Measurements from ENCODE around the gene DYSF.

DYSF gene

GRCh38 chr2:71702071-71702970, 249.0 kb downstream of the DYSF start:
- H3K27ac ChIP-seq: no peak overlapping the region
- H3K36me3 ChIP-seq (ENCODE audit: insufficient read depth, low read length): no peaks in the 10 kb centered on the region
- no peak for DNase-seq (ENCODE audit: low read depth, low spot score)
- H3K4me3 ChIP-seq: no peak overlapping the region
- no peaks in the 10 kb centered on the region for H3K9me3 ChIP-seq (ENCODE audit: low read depth, low read length)
- TF ChIP-seq FOXP2 (optimal IDR thresholded peaks at IDR 0.05; ENCODE audit: control extremely low read depth, extremely low read length, insufficient read depth) (no peak), POLR2AphosphoS5 (IDR thresholded peaks at IDR 0.05; ENCODE audit: borderline replicate concordance, low read depth, low read length) (no peak), EZH2 (IDR thresholded peaks at IDR 0.05) (no peak)
- no peak overlapping the region for H3K9ac ChIP-seq (ENCODE audit: insufficient read length)

- DNase-seq (ENCODE audit: low read depth, low spot score): no peak
- Histone ChIP-seq H3K27ac (no peak overlapping the region), H3K9ac (ENCODE audit: insufficient read length) (no peak overlapping the region), H3K9me3 (ENCODE audit: low read depth, low read length) (no peaks in the 10 kb centered on the region), H3K36me3 (ENCODE audit: insufficient read depth, low read length) (no peaks in the 10 kb centered on the region), H3K4me3 (no peak overlapping the region)
- no peak for TF ChIP-seq EZH2 (IDR thresholded peaks at IDR 0.05)
- TF ChIP-seq POLR2AphosphoS5 (IDR thresholded peaks at IDR 0.05; ENCODE audit: borderline replicate concordance, low read depth, low read length): no peak
- TF ChIP-seq FOXP2 (optimal IDR thresholded peaks at IDR 0.05; ENCODE audit: control extremely low read depth, extremely low read length, insufficient read depth): no peak
Observed at GRCh38 chr2:71702971-71703898, 249.9 kb downstream of the DYSF start.

GRCh38 chr2:71704131-71704561, 250.8 kb downstream of the DYSF start:
- DNase-seq (ENCODE audit: low read depth, low spot score): no peak
- TF ChIP-seq EZH2 (IDR thresholded peaks at IDR 0.05) (no peak), FOXP2 (optimal IDR thresholded peaks at IDR 0.05; ENCODE audit: control extremely low read depth, extremely low read length, insufficient read depth) (no peak), POLR2AphosphoS5 (IDR thresholded peaks at IDR 0.05; ENCODE audit: borderline replicate concordance, low read depth, low read length) (no peak)
- no peak overlapping the region for H3K27ac ChIP-seq
- no peak overlapping the region for H3K4me3 ChIP-seq
- no peaks in the 10 kb centered on the region for H3K36me3 ChIP-seq (ENCODE audit: insufficient read depth, low read length)
- no peaks in the 10 kb centered on the region for H3K9me3 ChIP-seq (ENCODE audit: low read depth, low read length)
- H3K9ac ChIP-seq (ENCODE audit: insufficient read length): no peak overlapping the region

GRCh38 chr2:71704688-71705087, 251.3 kb downstream of the DYSF start:
- TF ChIP-seq POLR2AphosphoS5 (IDR thresholded peaks at IDR 0.05; ENCODE audit: borderline replicate concordance, low read depth, low read length) (no peak), EZH2 (IDR thresholded peaks at IDR 0.05) (no peak), FOXP2 (optimal IDR thresholded peaks at IDR 0.05; ENCODE audit: control extremely low read depth, extremely low read length, insufficient read depth) (no peak)
- no peaks in the 10 kb centered on the region for H3K36me3 ChIP-seq (ENCODE audit: insufficient read depth, low read length)

GRCh38 chr2:71705171-71705960, 252.0 kb downstream of the DYSF start:
- Histone ChIP-seq H3K9ac (ENCODE audit: insufficient read length) (no peak overlapping the region), H3K27ac (no peak overlapping the region), H3K9me3 (ENCODE audit: low read depth, low read length) (no peaks in the 10 kb centered on the region), H3K4me3 (no peak overlapping the region), H3K36me3 (ENCODE audit: insufficient read depth, low read length) (no peaks in the 10 kb centered on the region)
- DNase-seq (ENCODE audit: low read depth, low spot score): no peak
- TF ChIP-seq EZH2 (IDR thresholded peaks at IDR 0.05) (no peak), FOXP2 (optimal IDR thresholded peaks at IDR 0.05; ENCODE audit: control extremely low read depth, extremely low read length, insufficient read depth) (no peak), POLR2AphosphoS5 (IDR thresholded peaks at IDR 0.05; ENCODE audit: borderline replicate concordance, low read depth, low read length) (no peak)

More at GRCh38 chr2:71704688-71705087, 251.3 kb downstream of the DYSF start:
- Histone ChIP-seq H3K27ac (no peak overlapping the region), H3K9ac (ENCODE audit: insufficient read length) (no peak overlapping the region), H3K4me3 (no peak overlapping the region), H3K9me3 (ENCODE audit: low read depth, low read length) (no peaks in the 10 kb centered on the region)
- DNase-seq (ENCODE audit: low read depth, low spot score): no peak

- Histone ChIP-seq H3K36me3 (ENCODE audit: insufficient read depth, low read length) (no peaks in the 10 kb centered on the region), H3K4me3 (no peak overlapping the region), H3K9ac (ENCODE audit: insufficient read length) (no peak overlapping the region), H3K27ac (no peak overlapping the region), H3K9me3 (ENCODE audit: low read depth, low read length) (no peaks in the 10 kb centered on the region)
- DNase-seq (ENCODE audit: low read depth, low spot score): no peak
- no peak for TF ChIP-seq FOXP2 (optimal IDR thresholded peaks at IDR 0.05; ENCODE audit: control extremely low read depth, extremely low read length, insufficient read depth)
- TF ChIP-seq POLR2AphosphoS5 (IDR thresholded peaks at IDR 0.05; ENCODE audit: borderline replicate concordance, low read depth, low read length): no peak
- no peak for TF ChIP-seq EZH2 (IDR thresholded peaks at IDR 0.05)
Observed at GRCh38 chr2:71706121-71706520, 252.8 kb downstream of the DYSF start.

- Histone ChIP-seq H3K27ac (no peak overlapping the region), H3K9ac (ENCODE audit: insufficient read length) (no peak overlapping the region), H3K36me3 (ENCODE audit: insufficient read depth, low read length) (no peaks in the 10 kb centered on the region), H3K4me3 (no peak overlapping the region), H3K9me3 (ENCODE audit: low read depth, low read length) (no peaks in the 10 kb centered on the region)
- TF ChIP-seq POLR2AphosphoS5 (IDR thresholded peaks at IDR 0.05; ENCODE audit: borderline replicate concordance, low read depth, low read length) (no peak), FOXP2 (optimal IDR thresholded peaks at IDR 0.05; ENCODE audit: control extremely low read depth, extremely low read length, insufficient read depth) (no peak), EZH2 (IDR thresholded peaks at IDR 0.05) (no peak)
- DNase-seq (ENCODE audit: low read depth, low spot score): no peak
Observed at GRCh38 chr2:71706836-71707235, 253.5 kb downstream of the DYSF start.

All from SK-N-MC (cell line).